Measurements from ENCODE around the gene ARHGEF17. TPM values are rescaled to one million over a fixed set of nuclear protein-coding genes. Genes with fewer than 3 reads are reported as not detected.

Gene ARHGEF17
- total and polyA plus RNA-seq, 4 donors: 2.6 to 12.6 (median 5.7) TPM

- Histone ChIP-seq H3K9me3 (ENCODE audit: control insufficient read depth in 4 of 4, low read length in 3 of 4) (no peaks in the 10 kb centered on the region), H3K4me1 (ENCODE audit: control insufficient read depth in 4 of 4, insufficient read depth in 4 of 4, low read length in 3 of 4) (peaks cover 0 to 5% (median 0%) of the 10 kb centered on the region in 4 donors), H3K27ac (ENCODE audit: low read depth in 1 of 2, low read length in 2 of 2) (peak overlapping the region in 1 of 2 donors; percentile 37), H3K36me3 (ENCODE audit: control insufficient read depth in 4 of 4, insufficient read depth in 3 of 4, low read depth in 1 of 4, low read length in 3 of 4) (no peaks in the 10 kb centered on the region), H3K9ac (ENCODE audit: low read depth in 1 of 2, low read length in 2 of 2) (no peak overlapping the region), H3K27me3 (ENCODE audit: control insufficient read depth in 4 of 4, insufficient read depth in 4 of 4, low read length in 3 of 4) (no peaks in the 10 kb centered on the region), H3K4me3 (ENCODE audit: low read depth in 1 of 3, low read length in 3 of 3) (no peak overlapping the region)
- WGBS: 81% methylated on average over 9 of the region's 9 CpGs
- TF ChIP-seq MAX (IDR thresholded peaks at IDR 0.05) (no peak), SP1 (IDR thresholded peaks at IDR 0.05) (no peak)
- DNase-seq (ENCODE audit: low spot score): no peak
Observed at GRCh38 chr11:73315293-73316020, 7.4 kb downstream of the ARHGEF17 start.

GRCh38 chr11:73316422-73316821 lies 8.3 kb downstream of the ARHGEF17 start:
- DNase-seq (ENCODE audit: low spot score): no peak
- no peaks in the 10 kb centered on the region for H3K27me3 ChIP-seq (ENCODE audit: control insufficient read depth in 4 of 4, insufficient read depth in 4 of 4, low read length in 3 of 4)
- H3K9me3 ChIP-seq (ENCODE audit: control insufficient read depth in 4 of 4, low read length in 3 of 4): no peaks in the 10 kb centered on the region
- no peak for TF ChIP-seq ATF3 (IDR thresholded peaks at IDR 0.05)
- TF ChIP-seq HNF4G (IDR thresholded peaks at IDR 0.05): no peak
- no peak for TF ChIP-seq SP1 (IDR thresholded peaks at IDR 0.05)
- TF ChIP-seq YY1 (IDR thresholded peaks at IDR 0.05): no peak
- TF ChIP-seq REST (IDR thresholded peaks at IDR 0.05): no peak
- WGBS: 79% methylated on average over 1 of the region's 1 CpG
- H3K4me1 ChIP-seq (ENCODE audit: control insufficient read depth in 4 of 4, insufficient read depth in 4 of 4, low read length in 3 of 4): peaks cover 0 to 8% (median 1%) of the 10 kb centered on the region in 4 donors
- H3K4me3 ChIP-seq (ENCODE audit: low read depth in 1 of 3, low read length in 3 of 3): no peak overlapping the region
- peak overlapping the region; percentile 9 to 47 for H3K27ac ChIP-seq (ENCODE audit: low read depth in 1 of 2, low read length in 2 of 2)
- H3K36me3 ChIP-seq (ENCODE audit: control insufficient read depth in 4 of 4, insufficient read depth in 3 of 4, low read depth in 1 of 4, low read length in 3 of 4): no peaks in the 10 kb centered on the region
- no peak overlapping the region for H3K9ac ChIP-seq (ENCODE audit: low read depth in 1 of 2, low read length in 2 of 2)

DNA sequence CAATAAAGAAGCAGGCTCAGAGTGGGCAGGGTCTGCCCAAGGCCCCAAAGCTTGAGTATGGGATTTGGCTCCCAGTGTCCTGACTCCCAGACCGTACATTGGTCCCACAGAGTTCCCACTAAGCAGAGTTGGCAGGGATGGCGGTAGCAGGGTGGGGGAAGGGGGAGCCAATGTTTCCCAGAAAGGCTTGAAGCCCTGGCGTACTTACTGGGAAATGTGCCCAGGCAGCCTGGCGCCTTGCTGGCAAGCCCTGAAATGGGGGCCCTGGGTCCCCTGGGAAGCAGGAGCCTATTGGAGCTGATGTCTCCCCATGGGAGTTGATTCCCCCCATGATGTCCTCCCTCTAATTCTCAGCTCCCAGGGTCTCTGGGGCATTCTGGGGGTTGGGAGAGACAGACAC lies 9.3 kb downstream of the ARHGEF17 start:
- H3K4me1 ChIP-seq (ENCODE audit: control insufficient read depth in 4 of 4, insufficient read depth in 4 of 4, low read length in 3 of 4): peaks cover 0 to 8% (median 1%) of the 10 kb centered on the region in 4 donors
- no peak overlapping the region for H3K4me3 ChIP-seq (ENCODE audit: low read depth in 1 of 3, low read length in 3 of 3)
- H3K27ac ChIP-seq (ENCODE audit: low read depth in 1 of 2, low read length in 2 of 2): peak overlapping the region; percentile 47 to 50
- DNase-seq (ENCODE audit: low spot score): no peak
- WGBS: 73% methylated on average over 4 of the region's 4 CpGs
- H3K27me3 ChIP-seq (ENCODE audit: control insufficient read depth in 4 of 4, insufficient read depth in 4 of 4, low read length in 3 of 4): no peaks in the 10 kb centered on the region
- no peaks in the 10 kb centered on the region for H3K36me3 ChIP-seq (ENCODE audit: control insufficient read depth in 4 of 4, insufficient read depth in 3 of 4, low read depth in 1 of 4, low read length in 3 of 4)
- no peaks in the 10 kb centered on the region for H3K9me3 ChIP-seq (ENCODE audit: control insufficient read depth in 4 of 4, low read length in 3 of 4)
- no peak overlapping the region for H3K9ac ChIP-seq (ENCODE audit: low read depth in 1 of 2, low read length in 2 of 2)
- TF ChIP-seq TAF1 (conservative IDR thresholded peaks at IDR 0.05) (no peak), NR2F2 (IDR thresholded peaks at IDR 0.05) (no peak), FOXA1 (IDR thresholded peaks at IDR 0.05) (no peak), GABPA (IDR thresholded peaks at IDR 0.05 in 1 of 2, conservative IDR thresholded peaks at IDR 0.05 in 1 of 2) (no peak), YY1 (IDR thresholded peaks at IDR 0.05) (no peak), JUND (IDR thresholded peaks at IDR 0.05) (no peak), FOXA2 (IDR thresholded peaks at IDR 0.05) (no peak), ATF3 (IDR thresholded peaks at IDR 0.05) (no peak), SP1 (IDR thresholded peaks at IDR 0.05) (no peak), HNF4G (IDR thresholded peaks at IDR 0.05) (no peak), EGR1 (IDR thresholded peaks at IDR 0.05; ENCODE audit: low read depth in 2 of 2) (no peak), RXRA (IDR thresholded peaks at IDR 0.05) (no peak), RAD21 (IDR thresholded peaks at IDR 0.05) (no peak), REST (IDR thresholded peaks at IDR 0.05) (no peak)
- TF ChIP-seq, protein P1, sequence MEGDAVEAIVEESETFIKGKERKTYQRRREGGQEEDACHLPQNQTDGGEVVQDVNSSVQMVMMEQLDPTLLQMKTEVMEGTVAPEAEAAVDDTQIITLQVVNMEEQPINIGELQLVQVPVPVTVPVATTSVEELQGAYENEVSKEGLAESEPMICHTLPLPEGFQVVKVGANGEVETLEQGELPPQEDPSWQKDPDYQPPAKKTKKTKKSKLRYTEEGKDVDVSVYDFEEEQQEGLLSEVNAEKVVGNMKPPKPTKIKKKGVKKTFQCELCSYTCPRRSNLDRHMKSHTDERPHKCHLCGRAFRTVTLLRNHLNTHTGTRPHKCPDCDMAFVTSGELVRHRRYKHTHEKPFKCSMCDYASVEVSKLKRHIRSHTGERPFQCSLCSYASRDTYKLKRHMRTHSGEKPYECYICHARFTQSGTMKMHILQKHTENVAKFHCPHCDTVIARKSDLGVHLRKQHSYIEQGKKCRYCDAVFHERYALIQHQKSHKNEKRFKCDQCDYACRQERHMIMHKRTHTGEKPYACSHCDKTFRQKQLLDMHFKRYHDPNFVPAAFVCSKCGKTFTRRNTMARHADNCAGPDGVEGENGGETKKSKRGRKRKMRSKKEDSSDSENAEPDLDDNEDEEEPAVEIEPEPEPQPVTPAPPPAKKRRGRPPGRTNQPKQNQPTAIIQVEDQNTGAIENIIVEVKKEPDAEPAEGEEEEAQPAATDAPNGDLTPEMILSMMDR (IDR thresholded peaks at IDR 0.05; ENCODE audit: low read depth, low read length, missing input control): no peak

Data from liver (tissue), 9 donors.